Neuronal stem cell (in vitro differentiated cells): ENCODE measurements around the gene MT1E.

ENCODE experiments used
- DNase-seq: peaks from one replicate; pipeline ENCODE4 v3.0.0-alpha.2; 2013; ENCODE audit warnings: low spot score
- H2AFZ ChIP-seq: one replicate; pipeline ENCODE4 v1.6.1; 2013; ENCODE audit warnings: mild to moderate bottlenecking, low read length, inconsistent platforms
- H2AK5ac ChIP-seq: 2 replicates; pipeline ENCODE4 v1.6.1; 2013; ENCODE audit warnings: low read depth, mild to moderate bottlenecking, inconsistent platforms, low read length, moderate library complexity, mixed read lengths
- H2BK120ac ChIP-seq: 2 replicates; pipeline ENCODE4 v1.6.1; 2013; ENCODE audit warnings: low read depth, mild to moderate bottlenecking, inconsistent platforms, low read length, moderate library complexity, mixed read lengths
- H2BK12ac ChIP-seq: one replicate; pipeline ENCODE4 v1.6.1; 2013; ENCODE audit warnings: low read length, inconsistent platforms
- H2BK15ac ChIP-seq: 2 replicates; pipeline ENCODE4 v1.6.1; 2013; ENCODE audit warnings: mild to moderate bottlenecking, low read length, inconsistent platforms, mixed read lengths
- H2BK5ac ChIP-seq: one replicate; pipeline ENCODE4 v1.6.1; 2013; ENCODE audit warnings: inconsistent platforms, mild to moderate bottlenecking, low read length, moderate library complexity
- H3K14ac ChIP-seq: one replicate; pipeline ENCODE4 v1.6.1; 2013; ENCODE audit warnings: low read length, inconsistent platforms
- H3K18ac ChIP-seq: 2 replicates; pipeline ENCODE4 v1.6.1; 2013; ENCODE audit warnings: low read length, inconsistent platforms
- H3K23ac ChIP-seq: 2 replicates; pipeline ENCODE4 v1.6.1; 2013; ENCODE audit warnings: low read depth, mild to moderate bottlenecking, mixed read lengths, low read length, inconsistent platforms; ENCODE audit not compliant: poor library complexity
- H3K27ac ChIP-seq: replicated peaks from 3 replicates; pipeline ENCODE4 v1.5.1; 2013; ENCODE audit warnings: low read length, inconsistent platforms
- H3K27me3 ChIP-seq, 3 experiments: 2 replicates each; pipeline ENCODE4 v1.6.1; 2013; ENCODE audit warnings: low read length in 3 of 3, mild to moderate bottlenecking in 2 of 3, inconsistent platforms in 1 of 3, low read depth in 1 of 3, mixed read lengths in 1 of 3, moderate library complexity in 1 of 3; ENCODE audit not compliant: control insufficient read depth in 3 of 3, insufficient read depth in 3 of 3
- H3K36me3 ChIP-seq, 2 donors: replicated peaks in 1 of 2; 2 replicates each; pipeline ENCODE4 v1.6.1; 2013; ENCODE audit warnings: low read length in 2 of 2; ENCODE audit not compliant: control insufficient read depth in 2 of 2, insufficient read depth in 2 of 2
- H3K4ac ChIP-seq: 2 replicates; pipeline ENCODE4 v1.6.1; 2013; ENCODE audit warnings: inconsistent platforms, mild to moderate bottlenecking, low read length, moderate library complexity
- H3K4me1 ChIP-seq, 2 donors: 1 replicate in 1 of 2; 2 replicates in 1 of 2; pipeline ENCODE4 v1.6.1; 2013; ENCODE audit warnings: low read length in 2 of 2, low read depth in 1 of 2; ENCODE audit not compliant: control insufficient read depth in 2 of 2, insufficient read depth in 1 of 2
- H3K4me2 ChIP-seq: one replicate; pipeline ENCODE4 v1.6.1; 2013; ENCODE audit warnings: mild to moderate bottlenecking, low read length, inconsistent platforms; ENCODE audit not compliant: insufficient read depth, poor library complexity, severe bottlenecking
- H3K4me3 ChIP-seq, 2 donors: 2 replicates each; pipeline ENCODE4 v1.5.1; 2013; ENCODE audit warnings: low read length in 2 of 2, mild to moderate bottlenecking in 2 of 2, inconsistent platforms in 1 of 2, moderate library complexity in 1 of 2
- H3K79me1 ChIP-seq: one replicate; pipeline ENCODE4 v1.6.1; 2013; ENCODE audit warnings: low read depth, mild to moderate bottlenecking, inconsistent platforms, low read length, moderate library complexity
- H3K9ac ChIP-seq: one replicate; pipeline ENCODE4 v1.6.1; 2013; ENCODE audit warnings: mild to moderate bottlenecking, low read depth, low read length, inconsistent platforms; ENCODE audit not compliant: poor library complexity
- H3K9me3 ChIP-seq, 2 donors: replicated peaks in 1 of 2; 2 replicates each; pipeline versions ENCODE3 to v1.6.1; 2013; ENCODE audit warnings: low read length in 2 of 2, mild to moderate bottlenecking in 2 of 2, inconsistent platforms in 1 of 2, low read depth in 1 of 2, mixed read lengths in 1 of 2, moderate library complexity in 1 of 2; ENCODE audit not compliant: control insufficient read depth in 2 of 2, insufficient read depth in 1 of 2
- H4K8ac ChIP-seq: one replicate; pipeline ENCODE4 v1.6.1; 2013; ENCODE audit warnings: low read depth, mild to moderate bottlenecking, inconsistent platforms, low read length, moderate library complexity
- H4K91ac ChIP-seq: one replicate; pipeline ENCODE4 v1.6.1; 2013; ENCODE audit warnings: low read length, low read depth, mild to moderate bottlenecking, inconsistent platforms; ENCODE audit not compliant: poor library complexity
- WGBS, 2 donors: extraction: QIAGEN DNeasy Blood & Tissue Kit; methylation state at CpG; one replicate each; pipeline ENCODE4 v1.1.7; 2013; ENCODE audit warnings: missing lambda C conversion rate in 2 of 2, mixed read lengths in 1 of 2; ENCODE audit not compliant: insufficient read length in 2 of 2, insufficient replicate concordance in 1 of 2; ENCODE audit errors: extremely low coverage in 2 of 2; 5-methylcytosine and 5-hydroxymethylcytosine counted together

MT1E gene

DNA sequence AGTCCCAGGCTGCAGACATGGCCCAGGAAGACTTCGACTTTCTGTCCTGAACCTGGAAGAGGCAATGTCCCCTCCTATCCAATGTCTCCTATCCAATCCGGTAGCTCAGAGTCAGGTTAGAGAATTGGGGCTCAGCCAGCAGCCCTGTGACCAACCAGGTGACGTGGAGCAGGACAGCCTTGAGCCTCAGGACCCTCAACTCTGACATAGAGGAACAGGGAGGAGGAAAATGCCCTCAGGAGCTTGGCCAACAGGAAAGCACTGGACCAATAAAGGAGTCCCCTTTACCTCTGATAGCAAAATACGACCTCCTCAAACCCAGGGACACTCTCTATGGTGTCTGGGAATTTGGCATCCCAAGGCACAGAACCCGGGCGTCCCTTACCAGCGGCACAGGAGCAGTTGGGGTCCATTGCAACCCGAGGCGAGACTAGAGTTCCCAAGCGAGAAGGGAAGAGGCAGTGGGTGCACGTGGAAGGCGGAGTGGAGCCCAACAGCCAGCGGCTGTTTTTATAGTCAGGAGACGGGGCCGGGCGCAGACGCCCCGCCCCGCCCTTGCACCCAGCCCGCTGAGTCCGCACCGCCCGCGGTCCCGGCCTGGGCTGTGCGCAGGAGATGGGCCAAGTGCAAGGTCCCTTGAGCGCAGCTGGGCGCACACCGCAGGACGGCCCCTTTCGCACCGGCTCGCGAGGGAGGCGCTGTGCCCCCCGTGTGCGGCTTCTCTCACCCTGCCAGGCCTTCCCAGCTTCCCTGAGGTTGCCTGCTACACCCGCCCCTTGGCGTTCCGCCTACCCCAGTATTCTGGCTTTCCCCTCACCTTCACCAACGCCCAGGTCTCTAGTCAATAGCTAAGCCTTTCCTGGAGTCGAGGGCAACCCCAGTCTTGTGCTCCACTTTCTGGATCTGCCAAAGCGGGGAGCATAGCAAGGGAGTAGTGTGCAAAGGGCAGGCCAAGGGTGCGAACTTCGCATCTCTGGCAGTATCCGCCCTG, 42.3 kb downstream of the MT1E start, which contains the start of gene MT1G:
TSS of gene MT1G (minus strand) at position 485 of the 991 bp plus-strand sequence. CDS start at position 413, 72 bp downstream.
- WGBS, 2 donors = no CpG with 5 or more reads among the region's 46 CpGs
- no peak within 1 kb of the TSS for H3K9ac ChIP-seq
- no peak within 1 kb of the TSS for H4K8ac ChIP-seq
- no peaks in the 10 kb centered on the region for H3K4me1 ChIP-seq
- no peak within 1 kb of the TSS for H2BK15ac ChIP-seq
- no peak within 1 kb of the TSS for H2AK5ac ChIP-seq
- no peak within 1 kb of the TSS for H2BK120ac ChIP-seq
- peak within 1 kb of the TSS; percentile 83 for H3K23ac ChIP-seq
- no peaks in the 10 kb centered on the region for H3K36me3 ChIP-seq
- no peak within 1 kb of the TSS for H2AFZ ChIP-seq
- no peak within 1 kb of the TSS for H3K27ac ChIP-seq
- H2BK5ac ChIP-seq = no peak within 1 kb of the TSS
- H3K4ac ChIP-seq = no peak within 1 kb of the TSS
- H4K91ac ChIP-seq = no peak within 1 kb of the TSS
- no peak within 1 kb of the TSS for H3K4me3 ChIP-seq
- DNase-seq = no peak
- H3K18ac ChIP-seq = no peak within 1 kb of the TSS
- no peaks in the 10 kb centered on the region for H3K79me1 ChIP-seq
- H3K14ac ChIP-seq = no peak within 1 kb of the TSS
- no peak within 1 kb of the TSS for H3K4me2 ChIP-seq
- H2BK12ac ChIP-seq = no peak within 1 kb of the TSS
- peaks cover 0 to 2% of the 10 kb centered on the region in 2 donors for H3K9me3 ChIP-seq
- peaks cover 42 to 100% (median 97%) of the 10 kb centered on the region in 3 experiments for H3K27me3 ChIP-seq

DNA sequence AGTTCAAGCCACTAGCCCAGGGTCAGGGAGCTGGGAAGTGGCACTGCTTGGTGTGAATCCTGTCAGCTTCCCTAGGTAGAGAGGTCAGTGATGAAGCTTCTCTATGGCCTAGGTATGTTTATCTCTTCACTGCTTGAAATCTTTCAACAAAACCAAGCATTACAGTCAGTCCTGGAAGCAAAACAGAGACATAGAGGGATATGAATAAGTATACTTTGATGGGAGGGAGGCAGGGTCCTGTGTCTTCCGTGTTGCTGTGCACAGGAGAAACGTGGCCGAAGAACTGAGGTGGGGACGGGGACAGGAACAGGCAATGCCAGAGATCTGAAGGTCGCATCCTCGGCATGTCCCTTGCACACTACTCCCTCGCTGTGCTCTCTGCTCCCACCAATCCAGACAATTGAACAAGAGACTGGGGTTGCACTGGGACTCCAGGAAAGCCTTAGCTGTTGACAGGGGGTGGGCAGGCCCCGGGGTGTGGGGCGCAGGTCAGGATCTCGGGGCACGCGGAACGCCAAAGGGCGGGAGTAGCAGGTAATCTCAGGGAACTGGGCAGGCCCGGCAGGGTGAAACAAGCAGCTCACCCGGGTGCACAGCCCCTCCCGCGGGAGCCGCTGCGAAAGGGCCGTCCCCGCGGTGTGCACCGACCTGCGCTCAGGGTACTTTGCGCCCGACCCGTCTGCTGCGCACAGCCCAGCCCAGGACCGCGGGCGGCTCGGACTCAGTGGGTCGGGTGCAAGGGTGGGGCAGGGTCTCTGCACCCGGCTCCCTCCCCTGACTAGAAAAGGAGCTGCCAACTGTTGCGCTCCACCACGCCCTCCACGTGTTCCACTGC, 43.6 kb downstream of the MT1E start, which contains the start of gene MT1H:
TSS of gene MT1H (plus strand) at position 810 of the 835 bp plus-strand sequence. CDS start 71 bp downstream, outside the sequence.
- Histone ChIP-seq H3K18ac (peak within 1 kb of the TSS; percentile 51), H2BK120ac (no peak within 1 kb of the TSS), H4K8ac (no peak within 1 kb of the TSS), H3K4me2 (no peak within 1 kb of the TSS), H2BK12ac (no peak within 1 kb of the TSS), H3K4me3 (no peak within 1 kb of the TSS), H3K9ac (no peak within 1 kb of the TSS), H3K9me3 (peaks cover 0 to 2% of the 10 kb centered on the region in 2 donors), H2AK5ac (no peak within 1 kb of the TSS), H3K23ac (peak within 1 kb of the TSS; percentile 40), H4K91ac (no peak within 1 kb of the TSS), H3K27ac (no peak within 1 kb of the TSS), H3K4ac (no peak within 1 kb of the TSS), H3K36me3 (no peaks in the 10 kb centered on the region), H2AFZ (no peak within 1 kb of the TSS), H3K14ac (no peak within 1 kb of the TSS), H2BK5ac (no peak within 1 kb of the TSS), H2BK15ac (no peak within 1 kb of the TSS), H3K79me1 (no peaks in the 10 kb centered on the region), H3K27me3 (peaks cover 42 to 100% (median 96%) of the 10 kb centered on the region in 3 experiments), H3K4me1 (no peaks in the 10 kb centered on the region)
- DNase-seq = no peak
- no CpG with 5 or more reads among the region's 38 CpGs for WGBS, 2 donors

DNA sequence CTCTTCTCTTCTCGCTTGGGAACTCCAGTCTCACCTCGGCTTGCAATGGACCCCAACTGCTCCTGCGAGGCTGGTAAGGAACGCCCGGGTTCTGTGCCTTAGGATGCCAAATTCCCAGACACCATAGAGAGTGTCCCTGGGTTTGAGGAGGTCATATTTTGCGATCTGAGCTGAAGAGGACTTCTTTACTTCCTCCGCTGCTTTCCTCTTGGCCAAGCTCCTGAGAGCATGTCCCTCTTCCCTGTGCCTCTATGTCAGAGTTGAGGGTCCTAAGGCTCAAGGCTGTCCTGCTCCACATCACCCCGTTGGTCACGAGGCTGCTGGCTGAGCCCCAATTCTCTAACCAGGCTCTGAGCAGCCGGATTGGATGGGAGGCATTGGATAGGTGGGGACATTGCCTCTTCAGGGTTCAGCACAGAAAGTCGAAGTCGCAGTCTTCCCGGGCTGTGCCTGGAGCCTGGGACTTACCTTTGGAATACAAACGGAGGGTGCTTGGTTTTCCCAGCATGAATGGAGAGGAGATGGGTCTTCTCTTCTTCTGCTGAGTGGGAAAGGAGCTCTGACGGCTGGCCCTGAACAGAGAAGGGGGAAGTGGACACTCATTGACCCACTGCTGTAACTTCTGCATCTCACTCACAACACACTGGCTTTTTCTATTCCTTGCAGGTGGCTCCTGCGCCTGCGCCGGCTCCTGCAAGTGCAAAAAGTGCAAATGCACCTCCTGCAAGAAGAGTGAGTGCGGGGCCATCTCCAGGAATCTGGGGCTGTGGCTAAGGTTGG, 44.4 kb downstream of the MT1E start:
- H3K4me1 ChIP-seq = no peaks in the 10 kb centered on the region
- H3K79me1 ChIP-seq = no peaks in the 10 kb centered on the region
- no CpG with 5 or more reads among the region's 19 CpGs for WGBS, 2 donors
- H3K9ac ChIP-seq = no peak overlapping the region
- no peak overlapping the region for H2AFZ ChIP-seq
- H3K4me2 ChIP-seq = no peak overlapping the region
- H3K27ac ChIP-seq = no peak overlapping the region
- no peak overlapping the region for H4K8ac ChIP-seq
- no peak overlapping the region for H3K4ac ChIP-seq
- H2BK12ac ChIP-seq = no peak overlapping the region
- H3K4me3 ChIP-seq = no peak overlapping the region
- no peak overlapping the region for H2AK5ac ChIP-seq
- no peak overlapping the region for H2BK15ac ChIP-seq
- DNase-seq = no peak
- no peak overlapping the region for H4K91ac ChIP-seq
- no peak overlapping the region for H2BK120ac ChIP-seq
- H2BK5ac ChIP-seq = no peak overlapping the region
- no peak overlapping the region for H3K18ac ChIP-seq
- no peaks in the 10 kb centered on the region for H3K36me3 ChIP-seq
- H3K14ac ChIP-seq = no peak overlapping the region
- H3K27me3 ChIP-seq = peaks cover 40 to 97% (median 95%) of the 10 kb centered on the region in 3 experiments
- peaks cover 0 to 2% of the 10 kb centered on the region in 2 donors for H3K9me3 ChIP-seq
- H3K23ac ChIP-seq = no peak overlapping the region
